Activated T-cell treated with anti-CD3 and anti-CD28 coated beads, Interleukin-2, amount 50 U/mL, for 72 hours (primary cell): Measurements from ENCODE around the gene THNSL1. TPM values are rescaled to one million over a fixed set of nuclear protein-coding genes. Genes with fewer than 3 reads are reported as not detected.
"Not testable (repeated sequence)": the region's sequence is repeated elsewhere in the genome, so short reads cannot be mapped to it uniquely, and the experiment has no call there.

Source experiments
- ATAC-seq, 2 donors: fragments of 150-1000 bp; cut with Tn5 transposase; replicated peaks in 1 of 2; 2 replicates each; pipeline ENCODE4 v1.10.0; 2021; ENCODE audit warnings: moderate library complexity in 2 of 2, mild to moderate bottlenecking in 1 of 2
- DNase-seq, 2 donors: peaks; one replicate each; pipeline ENCODE4 v3.0.0; 2021 to 2022; ENCODE audit warnings: mixed read lengths in 1 of 2
- H3K27ac Mint-ChIP-seq: one replicate; pipeline ENCODE4 v1.8.0; 2022; ENCODE audit warnings: mild to moderate bottlenecking, moderate library complexity, mixed read lengths
- H3K27me3 Mint-ChIP-seq: one replicate; pipeline ENCODE4 v1.8.0; 2022; ENCODE audit warnings: low read depth, mixed read lengths
- H3K36me3 Mint-ChIP-seq, 2 donors: one replicate each; pipeline ENCODE4 v1.8.0; 2022; ENCODE audit warnings: mixed read lengths in 2 of 2, mild to moderate bottlenecking in 1 of 2; ENCODE audit not compliant: insufficient read depth in 2 of 2
- H3K4me1 Mint-ChIP-seq: one replicate; pipeline ENCODE4 v1.8.0; 2022; ENCODE audit warnings: low read depth, mixed read lengths
- H3K4me3 Mint-ChIP-seq, 2 donors: one replicate each; pipeline ENCODE4 v1.8.0; 2022; ENCODE audit warnings: mild to moderate bottlenecking in 2 of 2, mixed read lengths in 2 of 2, moderate library complexity in 2 of 2
- H3K9me3 Mint-ChIP-seq, 2 donors: one replicate each; pipeline ENCODE4 v1.8.0; 2022; ENCODE audit warnings: mixed read lengths in 2 of 2
- total RNA-seq, 2 donors: library from RNA; stranded (reverse); gene quantifications; one replicate each; pipeline ENCODE4 v1.2.3, GENCODE V29; 2022

The THNSL1 gene
- total RNA-seq, 2 donors from 2014 or later = 4.2 to 6.0 TPM

GRCh38 chr10:24984906-24985305 is 31.5 kb upstream of the THNSL1 start:
- H3K27me3 Mint-ChIP-seq = peaks cover 3% of the 10 kb centered on the region
- DNase-seq (no peak), ATAC-seq (no peak)
- no peak overlapping the region for H3K4me3 Mint-ChIP-seq
- H3K36me3 Mint-ChIP-seq = no peaks in the 10 kb centered on the region
- H3K4me1 Mint-ChIP-seq = peaks cover 15% of the 10 kb centered on the region
- H3K27ac Mint-ChIP-seq = no peak overlapping the region
- peaks cover 2 to 5% of the 10 kb centered on the region in 2 donors for H3K9me3 Mint-ChIP-seq

- Mint-ChIP-seq H3K9me3 (no peaks in the 10 kb centered on the region), H3K4me1 (no peaks in the 10 kb centered on the region), H3K4me3 (no peak overlapping the region), H3K36me3 (no peaks in the 10 kb centered on the region), H3K27me3 (no peaks in the 10 kb centered on the region), H3K27ac (no peak overlapping the region)
- DNase-seq (no peak), ATAC-seq (no peak)
Observed at GRCh38 chr10:24988831-24989640, 27.4 kb upstream of the THNSL1 start.

GRCh38 chr10:24989867-24990266 is 26.5 kb upstream of the THNSL1 start:
- Mint-ChIP-seq H3K9me3 (no peaks in the 10 kb centered on the region), H3K4me3 (no peak overlapping the region), H3K27me3 (no peaks in the 10 kb centered on the region), H3K27ac (no peak overlapping the region), H3K36me3 (no peaks in the 10 kb centered on the region), H3K4me1 (no peaks in the 10 kb centered on the region)
- DNase-seq (no peak), ATAC-seq (no peak)

- no peak for ATAC-seq
- Mint-ChIP-seq H3K36me3 (no peaks in the 10 kb centered on the region), H3K4me1 (no peaks in the 10 kb centered on the region), H3K4me3 (no peak overlapping the region), H3K27ac (no peak overlapping the region), H3K9me3 (no peaks in the 10 kb centered on the region), H3K27me3 (no peaks in the 10 kb centered on the region)
- DNase-seq = no peak
Observed at GRCh38 chr10:24991298-24991697, 25.1 kb upstream of the THNSL1 start.

- no peaks in the 10 kb centered on the region for H3K36me3 Mint-ChIP-seq
- no peak overlapping the region for H3K4me3 Mint-ChIP-seq
- no peak overlapping the region for H3K27ac Mint-ChIP-seq
- H3K4me1 Mint-ChIP-seq = no peaks in the 10 kb centered on the region
- ATAC-seq (no peak), DNase-seq (no peak)
- no peaks in the 10 kb centered on the region for H3K27me3 Mint-ChIP-seq
- H3K9me3 Mint-ChIP-seq = no peaks in the 10 kb centered on the region
Observed at GRCh38 chr10:24992512-24993133, 23.8 kb upstream of the THNSL1 start.

GRCh38 chr10:24993237-24993958 is 23.0 kb upstream of the THNSL1 start:
- no peak for ATAC-seq
- DNase-seq = no peak
- Mint-ChIP-seq H3K4me3 (no peak overlapping the region), H3K27me3 (no peaks in the 10 kb centered on the region), H3K4me1 (no peaks in the 10 kb centered on the region), H3K27ac (no peak overlapping the region), H3K36me3 (no peaks in the 10 kb centered on the region), H3K9me3 (no peaks in the 10 kb centered on the region)

- no peak overlapping the region for H3K4me3 Mint-ChIP-seq
- no peaks in the 10 kb centered on the region for H3K9me3 Mint-ChIP-seq
- DNase-seq (no peak), ATAC-seq (no peak)
- H3K27me3 Mint-ChIP-seq = no peaks in the 10 kb centered on the region
- no peak overlapping the region for H3K27ac Mint-ChIP-seq
- H3K36me3 Mint-ChIP-seq = no peaks in the 10 kb centered on the region
- H3K4me1 Mint-ChIP-seq = no peaks in the 10 kb centered on the region
Observed at GRCh38 chr10:24995072-24995471, 21.3 kb upstream of the THNSL1 start.

- DNase-seq (no peak), ATAC-seq (no peak)
- Mint-ChIP-seq H3K4me1 (no peaks in the 10 kb centered on the region), H3K9me3 (peaks cover 7 to 10% of the 10 kb centered on the region in 2 donors), H3K36me3 (peaks cover 6 to 7% of the 10 kb centered on the region in 2 donors), H3K27ac (no peak overlapping the region), H3K4me3 (no peak overlapping the region), H3K27me3 (peaks cover 9% of the 10 kb centered on the region)
Observed at GRCh38 chr10:24998044-24998443, 18.4 kb upstream of the THNSL1 start.

- not testable (repeated sequence) for H3K27ac Mint-ChIP-seq, ATAC-seq, H3K4me3 Mint-ChIP-seq, H3K27me3 Mint-ChIP-seq, H3K36me3 Mint-ChIP-seq, H3K4me1 Mint-ChIP-seq, DNase-seq
- peaks cover 2 to 11% of the 10 kb centered on the region in 2 donors for H3K9me3 Mint-ChIP-seq
Observed at GRCh38 chr10:25011591-25011990, 4.8 kb upstream of the THNSL1 start.

GRCh38 chr10:25014579-25014978 is 1.8 kb upstream of the THNSL1 start:
- DNase-seq = no peak

GRCh38 chr10:25015828-25016375 is 510 bp upstream of the THNSL1 start, which contains the start of gene ENKUR:
ENKUR (minus strand) TSS chr10:25016158; CDS start chr10:25015936, 222 bp downstream.
- Mint-ChIP-seq H3K27ac (peak within 1 kb of the TSS; percentile 99), H3K36me3 (peaks cover 0 to 9% of the 10 kb centered on the region in 2 donors), H3K9me3 (peaks cover 2 to 7% of the 10 kb centered on the region in 2 donors), H3K27me3 (no peaks in the 10 kb centered on the region), H3K4me3 (peak within 1 kb of the TSS; percentile 82 to 95), H3K4me1 (peaks cover 24% of the 10 kb centered on the region)
- DNase-seq (peak; percentile 87 to 92), ATAC-seq (peak; percentile 59 to 61)

More at GRCh38 chr10:25014579-25014978, 1.8 kb upstream of the THNSL1 start:
- Mint-ChIP-seq H3K4me1 (peaks cover 24% of the 10 kb centered on the region), H3K4me3 (no peak overlapping the region), H3K9me3 (peaks cover 2 to 11% of the 10 kb centered on the region in 2 donors), H3K27me3 (no peaks in the 10 kb centered on the region), H3K27ac (no peak overlapping the region), H3K36me3 (peaks cover 0 to 9% of the 10 kb centered on the region in 2 donors)
- no peak for ATAC-seq

- DNase-seq (peak in 1 of 2 donors; percentile 4), ATAC-seq (no peak)
- Mint-ChIP-seq H3K9me3 (peaks cover 2 to 7% of the 10 kb centered on the region in 2 donors), H3K27ac (peak overlapping the region; percentile 99), H3K27me3 (no peaks in the 10 kb centered on the region), H3K4me3 (peak overlapping the region; percentile 82 to 95), H3K4me1 (peaks cover 24% of the 10 kb centered on the region), H3K36me3 (peaks cover 0 to 9% of the 10 kb centered on the region in 2 donors)
Observed at GRCh38 chr10:25017154-25017590, 760 bp downstream of the THNSL1 start.

GRCh38 chr10:25017661-25018060 is 1.2 kb downstream of the THNSL1 start:
- Mint-ChIP-seq H3K4me1 (peaks cover 24% of the 10 kb centered on the region), H3K36me3 (peaks cover 0 to 8% of the 10 kb centered on the region in 2 donors), H3K9me3 (peaks cover under 1 to 6% of the 10 kb centered on the region in 2 donors), H3K4me3 (peak overlapping the region; percentile 82 to 95), H3K27me3 (no peaks in the 10 kb centered on the region), H3K27ac (peak overlapping the region; percentile 99)
- ATAC-seq (no peak), DNase-seq (no peak)
